SK-N-SH (cell line): ENCODE results near the gene HSPA4L. TPM values are rescaled to one million over a fixed set of nuclear protein-coding genes. Genes with fewer than 3 reads are reported as not detected.

Experiments used
- CTCF ChIA-PET: fragments of 300-600, 350-600 bp; formaldehyde crosslinking; extraction: SDS; loops from one replicate; lab custom pipeline; 2021; lab: Yijun Ruan, JAX
- POLR2A ChIA-PET: fragments of 350-600 bp; sonication (Branson Sonifier 250); formaldehyde crosslinking; extraction: SDS; loops from one replicate; lab custom pipeline; 2020; ENCODE audit warnings: antibody characterized with exemption, inconsistent platforms; lab: Yijun Ruan, JAX
- DNase-seq: peaks from one replicate; pipeline ENCODE4 v3.0.0; 2012
- H2AFZ ChIP-seq: fragments of 200-600 bp; sonication (generic); 2 replicates; pipeline ENCODE4 v1.8.1; 2016; ENCODE audit warnings: antibody characterized with exemption, mild to moderate bottlenecking, low read depth
- H3F3A ChIP-seq: fragments of 200-600 bp; sonication (generic); replicated peaks from 2 replicates; pipeline ENCODE3; 2016; ENCODE audit warnings: antibody characterized with exemption, mild to moderate bottlenecking; ENCODE audit not compliant: insufficient read depth
- H3K27ac ChIP-seq, 2 experiments: fragments of 200-500 bp in 1 of 2; fragments of 200-600 bp in 1 of 2; sonication (Bioruptor generic) in 1 of 2; sonication (generic), shearing (Covaris generic) in 1 of 2; 2 replicates each; pipeline versions ENCODE4 v1.5.1 to v1.6.1; 2014 to 2016; ENCODE audit warnings: low read depth in 2 of 2, inconsistent platforms in 1 of 2, low read length in 1 of 2, mild to moderate bottlenecking in 1 of 2, mixed read lengths in 1 of 2
- H3K27me3 ChIP-seq: fragments of 200-600 bp; sonication (generic), shearing (Covaris generic); 2 replicates; pipeline ENCODE4 v1.6.1; 2016; ENCODE audit warnings: mixed run types; ENCODE audit not compliant: insufficient read depth
- H3K36me3 ChIP-seq, 2 experiments: fragments of 200-500 bp in 1 of 2; fragments of 200-600 bp in 1 of 2; sonication (Bioruptor generic) in 1 of 2; sonication (generic) in 1 of 2; replicated peaks in 1 of 2; 2 replicates each; pipeline versions ENCODE3 to v1.5.1; 2014 to 2016; ENCODE audit warnings: low read length in 1 of 2, mild to moderate bottlenecking in 1 of 2; ENCODE audit not compliant: insufficient read depth in 2 of 2, control insufficient read depth in 1 of 2
- H3K4me1 ChIP-seq, 2 experiments: fragments of 200-500 bp in 1 of 2; fragments of 200-600 bp in 1 of 2; sonication (Bioruptor generic) in 1 of 2; sonication (generic), shearing (Covaris generic) in 1 of 2; 2 replicates each; pipeline versions ENCODE4 v1.5.1 to v1.6.1; 2014 to 2016; ENCODE audit warnings: low read depth in 1 of 2, low read length in 1 of 2, mixed run types in 1 of 2; ENCODE audit not compliant: insufficient read depth in 2 of 2, control insufficient read depth in 1 of 2
- H3K4me2 ChIP-seq: fragments of 200-600 bp; sonication (generic), shearing (Covaris generic); 2 replicates; pipeline ENCODE4 v1.6.1; 2017; ENCODE audit warnings: mixed run types
- H3K4me3 ChIP-seq, 2 experiments: fragments of 200-500 bp in 1 of 2; fragments of 200-600 bp in 1 of 2; sonication (Bioruptor generic) in 1 of 2; sonication (generic), shearing (Covaris generic) in 1 of 2; 2 replicates each; pipeline versions ENCODE4 v1.5.1 to v1.8.1; 2014 to 2016; ENCODE audit warnings: low read depth in 2 of 2, inconsistent platforms in 1 of 2, low read length in 1 of 2, mild to moderate bottlenecking in 1 of 2, mixed read lengths in 1 of 2, moderate library complexity in 1 of 2
- H3K79me2 ChIP-seq: fragments of 200-600 bp; sonication (generic); 2 replicates; pipeline ENCODE4 v1.8.1; 2017; ENCODE audit warnings: mild to moderate bottlenecking; ENCODE audit not compliant: insufficient read depth
- H3K9ac ChIP-seq: fragments of 200-600 bp; sonication (generic); 2 replicates; pipeline ENCODE4 v1.6.1; 2017; ENCODE audit warnings: mixed run types
- H3K9me2 ChIP-seq: fragments of 200-600 bp; sonication (generic); 2 replicates; pipeline ENCODE4 v1.6.1; 2017; ENCODE audit warnings: mixed run types
- H3K9me3 ChIP-seq: fragments of 200-600 bp; sonication (generic); 2 replicates; pipeline ENCODE4 v1.6.1; 2017; ENCODE audit warnings: mixed run types, mild to moderate bottlenecking, moderate library complexity
- H4K20me1 ChIP-seq: fragments of 200-600 bp; sonication (generic); 2 replicates; pipeline ENCODE4 v1.6.1; 2017; ENCODE audit warnings: mild to moderate bottlenecking, mixed run types; ENCODE audit not compliant: insufficient read depth
- FOXJ3 ChIP-seq: sonication (generic); formaldehyde crosslinking; IDR thresholded peaks from 2 replicates; pipeline ENCODE4 v1.5.1; 2020; ENCODE audit warnings: mild to moderate bottlenecking, missing genetic modification reagents
- RCOR1 ChIP-seq: fragments of 150-350 bp; IDR thresholded peaks from 2 replicates; pipeline ENCODE4 v1.6.1; 2017; ENCODE audit warnings: antibody characterized with exemption, low read length
- SMC3 ChIP-seq: IDR thresholded peaks from 2 replicates; pipeline ENCODE4 v1.6.1; 2012; ENCODE audit warnings: low read depth, low read length, improper control_type of control experiment
- TCF12 ChIP-seq: IDR thresholded peaks from 2 replicates; pipeline ENCODE4 v1.4.0; 2012
- WGBS: methylation state at CpG from one replicate; pipeline ENCODE4 v1.1.6; 2017; ENCODE audit warnings: low lambda C conversion rate; 5-methylcytosine and 5-hydroxymethylcytosine counted together
- polyA plus RNA-seq, 3 experiments: library from polyadenylated mRNA; depleted of rRNA; stranded (reverse); fragments of >200 nt; gene quantifications; 2 replicates each; pipeline ENCODE4 v1.2.3, GENCODE V29; 2012
- TF ChIP-seq, protein P1 (sequence below): IDR thresholded peaks from 2 replicates; pipeline ENCODE4 v1.6.1; 2012; ENCODE audit warnings: mild to moderate bottlenecking, low read depth, low read length, moderate library complexity
- TF ChIP-seq, protein P2 (sequence below): fragments of 150-350 bp; IDR thresholded peaks from 2 replicates; pipeline ENCODE4 v1.6.1; 2017; ENCODE audit warnings: antibody characterized with exemption, low read length, low read depth, borderline replicate concordance
- TF ChIP-seq, protein P3 (sequence below): IDR thresholded peaks from 2 replicates; pipeline ENCODE4; 2012

The HSPA4L gene
- polyA plus RNA-seq, 1 of the 3 experiments (the other 2 are of a cell fraction) = 1.6 TPM

DNA sequence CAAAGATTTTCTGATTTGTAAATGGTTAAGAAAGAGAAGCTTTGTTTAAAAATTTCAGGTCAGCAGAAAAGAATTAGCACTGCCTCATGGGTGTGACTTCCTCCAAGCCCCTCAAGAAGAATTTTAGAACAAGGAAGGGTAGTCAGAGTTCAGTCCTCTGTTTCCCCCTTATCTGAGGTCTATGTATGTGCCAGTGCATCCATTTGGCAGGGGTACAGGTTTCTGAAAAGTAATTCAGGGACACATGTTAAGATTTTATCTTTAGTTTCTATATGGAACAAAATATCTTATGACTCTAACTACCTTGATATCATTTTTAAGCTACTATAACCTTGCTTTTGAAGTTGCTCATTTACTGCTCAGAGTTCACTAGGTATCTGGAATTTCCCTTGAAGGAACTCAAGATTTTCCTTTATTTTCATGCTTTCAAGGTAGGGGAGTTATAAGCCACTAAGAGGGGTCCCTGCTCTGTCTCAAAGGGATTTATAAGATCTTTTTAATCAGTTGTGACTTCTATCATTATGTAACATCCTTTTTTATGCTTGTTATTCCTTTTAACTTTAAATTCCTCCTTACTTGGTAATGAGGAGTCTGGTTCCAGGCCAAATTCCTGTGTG, 74.2 kb downstream of the HSPA4L start (continued):
- TF ChIP-seq, protein P1, sequence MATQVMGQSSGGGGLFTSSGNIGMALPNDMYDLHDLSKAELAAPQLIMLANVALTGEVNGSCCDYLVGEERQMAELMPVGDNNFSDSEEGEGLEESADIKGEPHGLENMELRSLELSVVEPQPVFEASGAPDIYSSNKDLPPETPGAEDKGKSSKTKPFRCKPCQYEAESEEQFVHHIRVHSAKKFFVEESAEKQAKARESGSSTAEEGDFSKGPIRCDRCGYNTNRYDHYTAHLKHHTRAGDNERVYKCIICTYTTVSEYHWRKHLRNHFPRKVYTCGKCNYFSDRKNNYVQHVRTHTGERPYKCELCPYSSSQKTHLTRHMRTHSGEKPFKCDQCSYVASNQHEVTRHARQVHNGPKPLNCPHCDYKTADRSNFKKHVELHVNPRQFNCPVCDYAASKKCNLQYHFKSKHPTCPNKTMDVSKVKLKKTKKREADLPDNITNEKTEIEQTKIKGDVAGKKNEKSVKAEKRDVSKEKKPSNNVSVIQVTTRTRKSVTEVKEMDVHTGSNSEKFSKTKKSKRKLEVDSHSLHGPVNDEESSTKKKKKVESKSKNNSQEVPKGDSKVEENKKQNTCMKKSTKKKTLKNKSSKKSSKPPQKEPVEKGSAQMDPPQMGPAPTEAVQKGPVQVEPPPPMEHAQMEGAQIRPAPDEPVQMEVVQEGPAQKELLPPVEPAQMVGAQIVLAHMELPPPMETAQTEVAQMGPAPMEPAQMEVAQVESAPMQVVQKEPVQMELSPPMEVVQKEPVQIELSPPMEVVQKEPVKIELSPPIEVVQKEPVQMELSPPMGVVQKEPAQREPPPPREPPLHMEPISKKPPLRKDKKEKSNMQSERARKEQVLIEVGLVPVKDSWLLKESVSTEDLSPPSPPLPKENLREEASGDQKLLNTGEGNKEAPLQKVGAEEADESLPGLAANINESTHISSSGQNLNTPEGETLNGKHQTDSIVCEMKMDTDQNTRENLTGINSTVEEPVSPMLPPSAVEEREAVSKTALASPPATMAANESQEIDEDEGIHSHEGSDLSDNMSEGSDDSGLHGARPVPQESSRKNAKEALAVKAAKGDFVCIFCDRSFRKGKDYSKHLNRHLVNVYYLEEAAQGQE = no peak
- TF ChIP-seq RCOR1 (no peak), SMC3 (no peak), FOXJ3 (CRISPR knock-in tag) (no peak), TCF12 (peak; percentile 41; the same call in 1 of the 2 replicates)
- TF ChIP-seq, protein P2, sequence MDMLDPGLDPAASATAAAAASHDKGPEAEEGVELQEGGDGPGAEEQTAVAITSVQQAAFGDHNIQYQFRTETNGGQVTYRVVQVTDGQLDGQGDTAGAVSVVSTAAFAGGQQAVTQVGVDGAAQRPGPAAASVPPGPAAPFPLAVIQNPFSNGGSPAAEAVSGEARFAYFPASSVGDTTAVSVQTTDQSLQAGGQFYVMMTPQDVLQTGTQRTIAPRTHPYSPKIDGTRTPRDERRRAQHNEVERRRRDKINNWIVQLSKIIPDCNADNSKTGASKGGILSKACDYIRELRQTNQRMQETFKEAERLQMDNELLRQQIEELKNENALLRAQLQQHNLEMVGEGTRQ = no peak
- TF ChIP-seq, all 33 proteins: peak for 5

DNA sequence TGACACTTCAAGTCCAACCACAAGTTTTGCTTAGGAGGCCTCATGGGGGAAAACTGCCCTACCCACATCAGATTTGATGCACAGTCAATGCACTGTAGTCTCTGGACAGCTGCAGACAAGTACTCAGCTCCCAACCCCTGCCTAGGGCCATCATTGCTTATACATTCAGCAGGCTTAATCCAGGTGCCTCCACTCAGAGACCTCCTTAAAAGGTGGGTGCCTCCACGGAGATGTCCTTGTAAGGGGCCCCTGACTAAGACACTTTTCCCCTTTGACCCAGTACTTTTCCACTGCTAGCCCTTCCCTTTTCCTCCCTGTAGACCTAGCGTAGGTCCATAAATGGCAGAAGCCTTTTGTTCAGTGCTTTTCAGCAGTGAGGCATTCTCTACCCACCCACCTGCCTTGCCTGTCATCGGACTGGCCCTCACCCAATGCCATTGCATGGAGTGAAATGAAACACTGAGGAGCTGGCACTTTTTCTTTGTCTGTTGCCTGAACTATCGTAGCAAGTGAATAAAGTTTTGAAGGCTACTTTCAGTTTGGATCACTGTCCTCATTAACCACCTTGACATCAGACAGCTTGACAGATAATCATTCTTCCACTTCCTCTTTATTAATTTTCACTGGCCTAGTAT, 74.8 kb downstream of the HSPA4L start:
- H3K4me2 ChIP-seq = no peak overlapping the region
- TF ChIP-seq, protein P3, sequence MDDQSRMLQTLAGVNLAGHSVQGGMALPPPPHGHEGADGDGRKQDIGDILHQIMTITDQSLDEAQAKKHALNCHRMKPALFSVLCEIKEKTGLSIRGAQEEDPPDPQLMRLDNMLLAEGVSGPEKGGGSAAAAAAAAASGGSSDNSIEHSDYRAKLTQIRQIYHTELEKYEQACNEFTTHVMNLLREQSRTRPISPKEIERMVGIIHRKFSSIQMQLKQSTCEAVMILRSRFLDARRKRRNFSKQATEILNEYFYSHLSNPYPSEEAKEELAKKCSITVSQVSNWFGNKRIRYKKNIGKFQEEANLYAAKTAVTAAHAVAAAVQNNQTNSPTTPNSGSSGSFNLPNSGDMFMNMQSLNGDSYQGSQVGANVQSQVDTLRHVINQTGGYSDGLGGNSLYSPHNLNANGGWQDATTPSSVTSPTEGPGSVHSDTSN = no peak
- ChIA-PET POLR2A (no interaction called here), CTCF (interaction anchor here (1.2 kb wide), 1 partner anchor 19 kb away, joined by 3 read pairs; no protein-coding TSS in a partner anchor)
- no peak overlapping the region for H3K9ac ChIP-seq
- no peaks in the 10 kb centered on the region for H3F3A ChIP-seq
- H3K4me1 ChIP-seq = peaks cover 6 to 10% of the 10 kb centered on the region in 2 experiments; a peak in 3 of 4 replicates
- no peak overlapping the region for H3K27ac ChIP-seq
- peaks cover 5% of the 10 kb centered on the region; the same call in 1 of the 2 replicates for H3K9me3 ChIP-seq
- 74% methylated on average over 4 of the region's 4 CpGs for WGBS
- H3K9me2 ChIP-seq = no peaks in the 10 kb centered on the region
- H3K36me3 ChIP-seq = no peaks in the 10 kb centered on the region
- H3K4me3 ChIP-seq = no peak overlapping the region
- no peak for DNase-seq
- no peaks in the 10 kb centered on the region for H4K20me1 ChIP-seq
- no peaks in the 10 kb centered on the region for H3K27me3 ChIP-seq
- no peak overlapping the region for H2AFZ ChIP-seq
- no peaks in the 10 kb centered on the region for H3K79me2 ChIP-seq
